HG02763 (cell line): Measurements from ENCODE around the gene SMLR1.

Source experiments
- ATAC-seq: cut with Tn5 transposase; IDR thresholded peaks from one replicate; pipeline ENCODE4 v1.9.1; 2021; ENCODE audit warnings: mild to moderate bottlenecking, moderate library complexity; ENCODE audit not compliant: unreplicated experiment

The SMLR1 gene

DNA sequence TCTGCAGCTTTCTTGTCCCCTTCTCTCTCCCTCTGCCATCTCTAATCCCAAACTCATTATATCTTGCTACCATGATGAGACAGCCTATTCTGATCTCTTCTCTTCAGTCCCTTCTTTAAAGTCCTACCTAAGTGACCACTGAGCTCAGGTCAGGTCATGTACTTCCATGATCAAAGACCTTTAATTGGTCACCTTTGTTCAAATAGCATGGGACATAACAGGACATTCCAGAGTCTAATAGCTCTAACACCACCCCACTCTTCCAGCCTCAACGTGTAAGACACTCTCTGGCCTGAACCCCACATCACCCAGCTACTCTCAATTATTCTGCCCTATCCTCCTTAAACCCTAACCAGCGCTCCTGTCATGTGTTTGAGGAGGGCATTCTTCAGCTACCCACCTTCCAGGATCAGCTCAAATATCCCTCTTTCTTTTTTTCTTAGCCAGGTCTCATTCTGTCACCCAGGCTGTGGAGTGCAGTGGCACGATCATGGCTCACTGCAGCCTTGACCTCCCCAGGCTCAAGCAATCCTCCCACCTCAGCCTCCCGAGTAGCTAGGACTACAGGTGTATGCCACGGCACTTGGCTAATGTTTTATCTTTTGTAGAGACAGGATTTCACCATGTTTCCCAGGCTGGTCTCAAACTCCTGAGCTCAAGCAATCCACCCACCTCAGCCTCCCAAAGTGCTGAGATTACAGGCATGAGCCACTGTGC lies 2.1 kb upstream of the SMLR1 start:
- no peak for ATAC-seq

- no peak for ATAC-seq
Measured at GRCh38 chr6:130825772-130826441, 1.3 kb upstream of the SMLR1 start.

GRCh38 chr6:130826442-130827246 lies 562 bp upstream of the SMLR1 start:
- ATAC-seq, result no peak

DNA sequence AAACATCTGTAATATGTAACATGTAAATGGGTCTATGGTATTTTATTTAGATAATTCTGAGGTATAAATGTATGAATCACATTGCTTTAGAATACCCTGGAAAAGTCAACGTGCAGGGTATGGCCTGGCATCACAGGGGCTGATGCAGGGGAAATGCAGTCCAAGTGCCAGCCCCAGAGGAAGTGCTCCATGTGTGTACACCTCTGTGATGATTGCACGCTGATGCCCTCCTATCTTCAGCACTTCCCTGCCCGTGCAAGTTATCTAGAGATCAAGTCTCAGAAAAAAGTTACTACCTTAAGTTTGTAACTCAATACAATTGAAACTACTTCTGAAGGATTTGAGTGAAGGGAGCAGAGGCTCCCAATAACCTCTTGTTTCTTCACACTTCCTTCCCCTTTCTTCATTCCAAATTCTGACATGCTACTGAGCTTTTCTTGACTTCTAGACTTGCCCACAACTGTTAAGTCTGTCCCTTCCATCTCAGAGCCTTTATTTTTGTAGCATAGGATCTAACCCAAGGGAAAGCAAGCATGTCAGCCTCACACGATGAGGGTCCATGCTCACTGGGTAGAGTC lies 2.2 kb downstream of the SMLR1 start:
- no peak for ATAC-seq

DNA sequence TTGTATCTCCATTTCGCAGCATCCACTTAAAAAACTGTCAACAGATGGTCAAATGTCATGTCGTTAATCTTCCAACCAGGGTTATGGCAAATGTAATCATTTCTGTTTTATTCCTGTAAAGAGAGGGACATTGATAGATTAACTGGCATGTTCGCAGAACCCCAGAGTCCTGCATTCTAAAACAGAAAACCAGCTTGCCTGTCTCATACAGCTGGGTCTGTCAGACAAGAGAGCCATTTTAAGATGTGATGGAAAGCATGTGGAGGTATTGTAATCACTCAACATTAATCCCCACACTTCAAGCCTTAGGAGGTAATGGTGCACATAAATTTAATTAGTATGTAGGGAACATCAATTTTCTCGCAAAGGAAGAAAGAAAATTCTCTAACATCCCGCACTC lies 4.4 kb downstream of the SMLR1 start:
- no peak for ATAC-seq

DNA sequence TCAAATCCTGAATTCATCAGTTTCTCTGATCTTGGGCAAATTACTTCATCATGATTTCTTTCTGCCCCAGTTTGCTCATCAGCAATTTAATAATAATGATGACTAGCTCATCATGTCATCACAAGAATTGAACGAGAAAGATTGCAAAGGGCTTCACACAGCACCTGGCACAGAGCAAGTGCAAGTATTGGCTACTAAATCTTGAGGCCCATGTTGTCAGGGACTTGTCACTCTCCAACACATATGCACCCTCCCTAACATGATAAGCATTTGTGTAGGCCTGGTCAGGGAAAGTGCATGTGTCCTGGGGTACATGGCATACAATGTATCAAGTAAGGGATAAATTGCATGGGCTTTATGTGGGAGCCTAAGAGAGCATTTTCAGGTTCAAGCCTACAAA lies 6.4 kb downstream of the SMLR1 start:
- no peak for ATAC-seq

- ATAC-seq, result no peak
Measured at GRCh38 chr6:130834482-130835251, 7.5 kb downstream of the SMLR1 start.

- ATAC-seq, result no peak
Measured at GRCh38 chr6:130836055-130836640, 8.9 kb downstream of the SMLR1 start.

- no peak for ATAC-seq
Measured at GRCh38 chr6:130837067-130837466, 9.9 kb downstream of the SMLR1 start.

- no peak for ATAC-seq
Measured at GRCh38 chr6:130838250-130838860, 11.1 kb downstream of the SMLR1 start.

DNA sequence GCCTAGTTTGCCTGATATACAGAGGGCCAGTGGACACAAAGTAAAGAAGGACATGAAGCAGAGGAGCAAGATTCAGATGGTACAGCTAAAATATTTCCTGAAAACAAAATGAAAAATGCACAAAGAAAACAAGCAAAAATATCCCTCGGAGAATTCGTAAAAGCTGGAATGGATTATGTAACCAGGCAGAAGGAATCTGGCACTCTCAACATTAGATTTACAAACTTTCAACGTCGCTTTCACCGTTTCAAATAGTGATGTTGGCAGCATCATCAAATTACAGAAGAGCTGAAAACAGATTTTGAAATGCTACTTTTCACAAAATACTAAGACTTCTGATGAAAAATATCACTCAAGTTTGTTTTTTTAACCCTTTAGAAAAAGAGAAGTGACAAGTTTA lies 11.7 kb downstream of the SMLR1 start:
- ATAC-seq, result no peak

DNA sequence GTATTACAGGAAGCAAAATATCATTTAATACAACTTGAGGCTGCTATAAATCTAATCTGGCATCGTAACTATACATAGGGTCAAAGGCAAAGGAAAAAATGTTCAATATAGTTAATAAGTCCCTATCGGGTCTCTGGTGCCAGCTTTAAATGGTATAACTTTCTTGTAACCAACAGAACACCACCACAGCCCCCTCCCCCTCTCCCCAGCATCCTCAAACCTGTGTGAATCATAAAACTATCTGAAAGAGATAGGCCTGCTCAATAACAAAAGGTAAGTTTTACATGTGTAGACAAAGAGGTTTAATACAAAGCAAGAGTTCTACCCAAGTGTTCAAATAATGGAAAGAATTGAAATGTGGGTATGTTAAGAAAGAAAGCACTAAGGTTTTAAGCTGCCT lies 12.2 kb downstream of the SMLR1 start:
- ATAC-seq, result no peak

GRCh38 chr6:130840050-130840449 lies 12.8 kb downstream of the SMLR1 start:
- no peak for ATAC-seq

- ATAC-seq, result no peak
Measured at GRCh38 chr6:130841128-130841728, 14.0 kb downstream of the SMLR1 start.

- peak; percentile 77 for ATAC-seq
Measured at GRCh38 chr6:130843575-130844320, 16.5 kb downstream of the SMLR1 start.

- no peak for ATAC-seq
Measured at GRCh38 chr6:130846501-130846900, 19.3 kb downstream of the SMLR1 start.

DNA sequence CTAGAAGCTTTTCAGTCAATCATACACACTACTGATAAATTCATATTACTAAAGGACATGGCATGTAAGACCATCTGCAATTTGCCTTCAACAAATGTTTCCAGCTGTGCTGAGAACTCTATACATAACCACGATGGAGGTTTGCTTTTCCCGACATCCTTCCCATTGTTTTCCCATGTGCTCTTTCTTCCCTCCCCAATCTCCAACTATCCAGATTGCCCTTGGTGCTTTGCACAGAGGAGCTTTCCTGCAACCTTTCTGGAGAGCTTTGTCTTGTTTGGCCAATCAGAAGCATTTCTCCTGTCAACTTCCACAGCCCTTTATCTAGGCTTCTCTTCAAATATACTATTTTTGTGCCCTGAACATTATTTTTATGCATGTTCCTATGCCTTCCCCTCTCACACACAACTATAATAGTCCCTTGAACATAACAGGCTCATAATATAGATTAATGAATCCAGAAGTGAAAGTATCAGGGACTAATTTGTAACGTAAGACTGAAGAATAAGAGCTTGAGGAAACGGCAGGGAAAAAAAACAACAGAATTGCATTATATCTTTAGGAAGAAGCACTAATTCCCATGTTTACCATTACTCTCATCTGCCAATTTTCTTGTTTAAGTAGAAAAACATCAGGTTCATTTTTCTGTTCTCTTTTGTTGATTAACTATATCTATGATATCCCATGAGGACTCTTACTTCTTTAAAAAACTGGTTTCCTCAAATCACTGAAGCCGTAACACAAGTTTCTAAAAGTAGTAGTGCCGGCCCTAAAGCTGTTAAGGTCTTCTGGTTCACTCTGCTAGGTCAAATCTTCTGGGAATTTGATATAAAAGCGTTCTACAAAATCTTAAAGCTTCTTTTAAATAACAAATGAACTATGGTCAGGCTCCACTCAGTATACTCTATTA lies 20.1 kb downstream of the SMLR1 start:
- ATAC-seq, result no peak

DNA sequence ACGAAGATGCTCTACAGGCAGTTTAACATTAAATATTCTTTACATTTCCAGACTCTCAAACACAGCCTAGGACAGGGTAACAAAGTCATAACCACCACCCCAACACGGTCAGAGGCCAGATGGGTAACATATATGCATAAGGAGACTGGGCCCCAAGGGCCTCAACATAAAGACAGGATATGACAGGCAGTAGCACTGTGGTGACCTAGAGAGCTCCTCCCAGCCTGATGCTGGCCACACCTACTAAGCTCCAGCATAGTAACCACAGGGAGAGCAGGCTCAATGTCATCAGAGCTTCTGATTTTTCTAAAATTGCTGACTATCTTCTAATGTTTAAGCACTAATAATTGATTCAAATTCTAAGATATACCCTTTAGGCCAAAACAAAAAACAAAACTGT lies 21.7 kb downstream of the SMLR1 start:
- peak; percentile 76 for ATAC-seq
